Islet precursor cell (in vitro differentiated cells): ENCODE data around the gene RNASEH1.
"Not testable (repeated sequence)": the region's sequence is repeated elsewhere in the genome, so short reads cannot be mapped to it uniquely, and the experiment has no call there.

ENCODE experiments used
- DNase-seq: peaks from one replicate; pipeline ENCODE4 v3.0.0-alpha.2; 2018

Gene RNASEH1

DNA sequence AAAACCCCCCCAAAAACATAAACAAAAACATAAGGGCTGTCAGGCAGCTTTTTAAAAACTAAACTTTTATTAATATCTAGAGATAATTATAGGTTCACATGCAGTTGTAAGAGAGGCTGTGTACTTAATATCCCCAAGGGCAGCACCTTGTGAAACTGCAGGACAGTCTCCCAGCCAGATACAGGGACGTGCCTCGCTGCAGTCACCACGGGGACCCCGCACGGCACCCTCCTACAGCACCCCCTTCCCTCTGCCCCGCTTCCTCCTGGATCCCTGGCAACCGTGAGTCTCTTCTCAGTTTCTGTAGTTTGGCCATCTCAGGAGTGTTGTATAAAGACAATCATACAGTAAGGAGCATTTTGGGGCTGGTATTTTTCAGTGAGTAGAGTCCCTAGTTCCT, 30.0 kb upstream of the RNASEH1 start:
- no peak for DNase-seq

DNA sequence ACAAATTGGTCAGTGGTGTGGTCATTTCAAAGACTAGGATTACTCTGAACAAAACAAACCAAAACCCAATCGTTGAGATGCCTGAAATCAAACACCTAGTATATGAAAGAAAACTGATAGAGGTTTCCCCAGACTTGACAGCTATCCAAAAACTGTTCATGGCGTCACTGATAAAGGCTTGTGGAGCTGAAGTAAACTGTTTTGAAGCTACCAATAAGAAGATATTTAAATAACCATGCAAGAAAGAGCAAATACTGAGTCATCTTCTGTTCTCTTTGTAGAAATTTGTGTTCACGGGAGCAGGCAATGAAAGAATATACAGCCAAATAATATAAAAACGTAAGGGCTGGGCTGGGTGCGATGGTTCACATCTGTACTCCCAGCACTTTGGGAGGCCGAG, 29.3 kb upstream of the RNASEH1 start:
- no peak for DNase-seq

DNA sequence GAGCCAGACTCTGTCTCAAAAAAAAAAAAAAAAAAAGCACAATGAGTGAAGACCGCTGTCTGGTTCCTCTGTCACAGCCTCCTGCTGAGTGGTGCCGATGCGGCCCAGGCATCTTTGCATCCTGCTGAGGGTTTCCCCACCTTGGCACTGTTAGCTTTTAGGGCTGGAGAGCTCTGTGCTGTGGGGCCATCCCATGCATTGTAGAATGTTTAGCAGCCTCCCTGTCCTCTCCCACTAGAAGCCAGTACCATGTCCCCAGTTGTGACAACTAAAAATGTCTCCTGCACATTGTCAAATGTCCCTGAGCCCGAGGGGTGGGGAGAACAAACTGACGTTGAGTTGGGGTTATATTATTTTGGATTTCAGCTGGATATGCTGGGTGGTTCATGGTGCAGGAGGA, 28.9 kb upstream of the RNASEH1 start:
- DNase-seq, result no peak

DNA sequence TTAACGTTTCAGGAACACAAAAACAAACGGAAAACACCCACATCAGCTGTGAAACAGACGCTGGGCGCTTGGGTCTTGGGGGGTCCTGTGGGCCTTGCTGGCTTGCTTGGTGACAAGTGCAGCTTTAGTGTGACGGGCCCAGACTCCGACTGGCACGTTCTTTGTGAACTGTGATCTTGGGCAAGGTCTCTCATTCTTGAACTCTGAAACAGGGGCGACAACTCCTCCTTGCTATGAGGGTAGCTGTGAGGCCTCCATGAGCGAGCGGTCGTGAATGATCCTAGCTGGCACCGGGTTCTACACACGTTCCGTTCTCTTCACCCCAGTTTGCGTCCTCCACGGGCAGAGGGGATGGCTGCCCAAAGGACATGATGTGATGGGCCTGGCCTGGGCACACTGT, 28.1 kb upstream of the RNASEH1 start:
- DNase-seq, result no peak

DNA sequence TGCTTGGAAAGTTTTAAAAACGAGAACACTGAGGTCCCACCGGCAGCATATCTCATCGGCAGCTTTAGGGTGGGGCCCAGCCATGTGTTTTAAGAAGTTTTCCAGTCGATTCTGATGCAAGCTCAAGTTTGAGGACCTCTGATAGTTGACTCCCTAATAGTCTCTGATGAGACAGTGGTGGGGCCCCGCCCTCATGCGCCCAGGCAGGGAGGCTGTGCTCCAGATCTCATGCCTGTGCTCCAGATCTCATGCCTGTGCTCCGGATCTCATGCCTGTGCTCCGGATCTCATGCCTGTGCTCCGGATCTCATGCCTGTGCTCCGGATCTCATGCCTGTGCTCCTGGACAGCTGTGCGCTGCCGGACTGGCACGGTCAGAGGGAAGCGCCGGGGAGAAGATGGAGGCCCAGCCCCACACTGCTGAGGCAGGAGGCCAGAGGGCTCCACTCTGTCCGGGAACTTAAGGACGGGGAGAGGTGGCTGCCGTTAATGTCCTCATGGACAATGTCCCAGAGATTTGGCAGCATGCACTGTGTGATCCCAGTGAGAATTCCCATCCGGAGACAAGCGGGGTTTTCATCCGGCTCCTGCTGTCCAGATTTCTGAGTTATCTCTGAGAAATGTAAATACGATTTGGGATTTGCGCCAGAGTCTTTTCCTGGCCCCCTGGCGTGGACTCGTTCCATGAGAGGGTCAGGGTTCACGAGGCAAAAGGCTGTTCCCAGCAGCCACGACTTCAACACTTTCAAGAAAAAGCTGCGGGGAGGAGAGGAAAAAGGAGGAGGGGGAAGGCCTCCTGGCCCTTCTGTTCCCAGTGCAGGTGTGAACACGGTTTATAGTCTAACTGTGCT, 27.4 kb upstream of the RNASEH1 start:
- DNase-seq, result no peak

DNA sequence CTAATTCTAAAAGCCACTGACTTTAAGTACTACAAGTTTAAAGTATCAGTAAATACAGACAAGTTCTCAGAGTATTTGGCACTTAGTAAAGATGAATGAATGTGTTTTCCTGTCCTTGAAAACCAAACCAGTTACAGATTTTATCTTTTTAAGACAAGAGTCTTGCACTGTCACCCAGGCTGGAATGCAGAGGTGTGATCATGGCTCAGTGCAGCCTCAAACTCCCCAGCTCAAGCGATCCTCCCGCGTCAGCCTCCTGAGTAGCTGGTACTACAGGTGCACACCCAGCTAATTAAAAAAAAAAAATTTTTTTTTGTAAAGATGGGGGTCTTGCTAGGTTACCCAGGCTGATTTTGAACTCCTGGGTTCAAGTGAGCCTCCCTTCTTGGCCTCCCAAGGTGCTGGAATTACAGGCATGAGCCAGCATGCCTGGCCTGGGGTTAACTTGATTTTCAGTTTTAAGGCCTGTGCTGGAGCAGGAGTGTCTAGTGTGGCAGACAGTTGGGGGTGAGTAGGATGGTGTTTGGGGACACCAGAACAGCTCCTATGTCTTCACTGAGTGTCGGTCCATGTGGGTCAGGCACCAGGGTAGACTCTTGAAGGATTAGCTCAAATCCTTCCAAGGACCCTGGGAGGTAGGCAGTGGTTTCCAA, 26.6 kb upstream of the RNASEH1 start:
- no peak for DNase-seq

DNA sequence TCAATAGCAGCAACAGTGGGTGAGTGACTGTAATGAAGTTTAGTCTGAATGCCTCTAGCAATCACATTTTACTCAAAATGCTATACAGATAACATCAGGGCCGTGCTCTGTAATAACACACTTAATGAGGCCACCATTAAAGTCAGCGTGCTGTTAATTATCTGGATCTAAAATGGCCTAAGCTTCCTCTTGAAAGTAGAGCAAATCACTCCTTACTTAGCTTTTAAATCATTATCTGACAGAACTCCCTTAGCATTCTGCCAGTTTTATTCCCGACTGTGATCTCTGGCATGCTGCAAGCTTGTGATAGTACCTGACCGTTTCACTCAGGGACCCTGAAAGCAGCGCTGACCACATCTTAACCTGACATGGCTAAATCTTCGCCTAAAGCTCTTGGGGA, 25.9 kb upstream of the RNASEH1 start:
- no peak for DNase-seq

DNA sequence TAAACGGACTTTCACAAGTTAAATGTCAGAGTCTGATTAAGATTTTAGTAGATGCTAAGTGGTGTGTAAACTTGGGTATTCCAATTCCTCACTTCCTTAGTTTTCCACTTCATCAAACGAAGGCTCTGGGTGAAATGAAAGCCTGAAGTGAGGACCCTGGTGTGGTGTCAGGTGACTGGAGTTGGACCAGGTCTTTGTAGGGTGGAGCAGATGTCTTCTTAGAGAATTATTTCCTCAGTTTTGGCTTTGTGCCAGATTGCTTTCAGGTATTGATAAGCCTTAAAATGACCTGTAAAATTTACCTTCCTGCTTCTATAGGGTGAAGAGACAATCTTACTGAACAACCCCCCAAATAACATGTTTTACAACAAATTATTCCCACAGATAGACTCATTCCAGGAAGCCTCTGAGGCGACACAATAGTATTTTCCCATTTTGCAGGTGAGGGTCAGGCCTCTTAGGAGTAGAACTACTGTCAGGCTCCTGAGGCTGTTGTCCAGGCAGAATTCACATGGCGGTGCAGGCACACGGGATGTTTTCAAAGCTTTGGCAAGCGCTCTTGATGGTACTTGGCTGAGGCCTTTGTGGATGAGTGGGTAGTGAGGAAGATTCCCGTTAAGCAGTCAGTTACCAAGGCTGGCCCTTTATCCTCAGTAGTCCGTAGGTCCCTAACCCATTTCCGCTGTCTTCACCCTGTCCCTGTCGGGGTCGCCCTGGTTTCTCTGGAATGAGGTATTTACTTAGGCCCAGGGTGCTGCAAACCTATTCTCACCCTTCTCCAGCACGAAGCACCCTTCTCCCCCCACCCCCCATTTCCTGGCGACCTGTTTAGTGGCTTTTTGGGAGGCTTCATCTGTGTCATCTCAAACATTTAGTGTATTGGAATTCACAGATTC, 23.5 kb upstream of the RNASEH1 start:
- DNase-seq, result no peak

DNA sequence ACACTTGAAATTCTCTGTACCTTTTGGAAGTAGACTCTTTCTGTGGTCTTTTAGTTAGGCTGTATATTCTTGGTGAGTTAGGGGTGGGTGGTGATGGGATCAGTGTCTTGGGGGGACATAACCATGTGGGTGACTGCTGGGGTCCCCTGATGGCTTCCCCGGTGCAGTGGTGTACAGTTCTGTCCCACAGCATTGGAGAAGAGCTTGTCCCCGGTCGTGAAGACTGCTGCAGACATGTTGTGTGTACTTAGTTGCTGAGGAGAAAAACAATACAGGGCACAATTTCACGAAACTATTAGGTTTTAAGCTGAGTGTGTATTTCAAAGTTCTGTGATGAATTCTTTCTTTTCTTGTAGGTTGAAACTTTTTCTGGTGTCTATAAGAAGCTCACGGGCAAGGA, 22.3 kb upstream of the RNASEH1 start:
- no peak for DNase-seq

DNA sequence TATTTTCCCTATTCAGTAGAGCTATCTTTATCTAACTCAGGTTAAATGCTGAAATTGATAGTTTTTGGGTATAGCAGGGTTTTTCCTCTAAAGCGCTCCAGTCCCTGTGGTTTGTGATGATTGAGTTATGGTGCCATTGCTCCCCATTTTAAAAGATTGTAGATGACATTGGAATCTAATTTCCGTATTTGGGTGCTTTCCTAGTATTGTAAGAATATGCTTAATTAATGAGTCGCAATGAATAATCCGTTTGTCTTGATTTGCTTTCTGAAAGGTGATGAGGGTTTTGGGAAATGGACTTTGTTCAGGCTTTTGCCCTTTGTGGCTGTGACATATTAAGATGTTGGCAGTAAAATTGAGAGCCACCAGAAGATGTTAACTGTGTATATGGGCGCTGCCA, 20.9 kb upstream of the RNASEH1 start:
- DNase-seq, result no peak

DNA sequence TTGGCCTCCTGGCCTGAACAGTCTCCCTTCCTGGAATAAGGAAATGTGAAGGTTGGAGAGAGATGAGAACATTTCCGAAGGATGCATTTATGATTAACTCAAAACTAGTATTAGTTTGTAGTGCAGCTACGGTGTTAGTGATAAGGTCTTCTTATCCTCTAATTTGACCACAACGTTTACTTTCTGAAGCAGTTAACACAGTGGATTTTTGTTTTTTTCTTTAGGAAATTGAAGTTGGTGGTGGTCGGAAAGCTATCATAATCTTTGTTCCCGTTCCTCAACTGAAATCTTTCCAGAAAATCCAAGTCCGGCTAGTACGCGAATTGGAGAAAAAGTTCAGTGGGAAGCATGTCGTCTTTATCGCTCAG, 18.1 kb upstream of the RNASEH1 start:
- not testable (repeated sequence) for DNase-seq

DNA sequence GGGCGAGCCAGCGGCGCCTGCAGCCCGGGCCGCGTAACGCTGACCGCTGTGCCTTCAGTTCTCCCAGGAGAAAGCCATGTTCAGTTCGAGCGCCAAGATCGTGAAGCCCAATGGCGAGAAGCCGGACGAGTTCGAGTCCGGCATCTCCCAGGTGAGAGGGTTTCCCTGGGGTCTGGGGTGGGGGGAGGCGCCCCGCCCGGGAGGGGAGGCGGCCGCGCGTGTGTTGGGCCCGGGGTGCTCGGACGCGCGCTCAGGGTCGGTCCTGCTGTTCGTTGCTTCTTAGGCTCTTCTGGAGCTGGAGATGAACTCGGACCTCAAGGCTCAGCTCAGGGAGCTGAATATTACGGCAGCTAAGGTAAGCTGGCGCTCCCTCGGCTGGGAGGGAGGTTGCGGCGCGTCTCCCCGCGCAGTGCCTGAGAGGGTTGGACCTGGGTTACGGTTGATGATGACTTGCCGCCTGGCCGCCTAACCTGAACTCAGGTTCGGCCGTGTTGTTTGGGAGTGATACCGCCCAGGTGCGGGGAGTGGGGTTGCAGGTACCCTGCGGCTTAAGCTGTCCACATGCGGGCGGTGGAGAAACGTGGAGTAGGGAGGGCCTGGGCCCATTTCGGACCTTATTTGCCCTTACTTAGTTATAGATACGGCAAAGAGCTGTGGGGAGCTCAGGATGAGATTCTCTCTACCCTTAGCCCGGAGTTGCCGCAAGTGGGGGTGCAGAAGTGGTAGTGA, 17.6 kb upstream of the RNASEH1 start:
- DNase-seq, result no peak

DNA sequence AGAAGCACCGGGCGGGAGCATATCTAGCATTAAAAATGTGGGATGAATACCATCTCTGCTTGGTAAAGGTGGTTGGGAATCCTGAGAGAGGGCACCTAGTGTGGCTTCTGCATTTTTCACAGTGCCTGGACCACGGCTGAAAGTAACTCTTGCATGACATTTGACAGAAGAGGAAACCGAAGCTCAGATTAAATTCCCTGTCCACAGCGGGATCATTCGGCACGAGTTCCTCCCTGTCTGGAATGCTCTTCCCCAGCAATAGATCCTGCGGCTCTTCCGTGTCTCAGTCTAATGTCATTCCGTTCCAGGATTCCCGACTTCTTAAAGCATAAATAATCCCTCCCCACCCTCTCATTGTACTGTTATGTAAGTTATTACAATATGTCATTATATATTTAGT, 16.0 kb upstream of the RNASEH1 start:
- DNase-seq, result no peak

DNA sequence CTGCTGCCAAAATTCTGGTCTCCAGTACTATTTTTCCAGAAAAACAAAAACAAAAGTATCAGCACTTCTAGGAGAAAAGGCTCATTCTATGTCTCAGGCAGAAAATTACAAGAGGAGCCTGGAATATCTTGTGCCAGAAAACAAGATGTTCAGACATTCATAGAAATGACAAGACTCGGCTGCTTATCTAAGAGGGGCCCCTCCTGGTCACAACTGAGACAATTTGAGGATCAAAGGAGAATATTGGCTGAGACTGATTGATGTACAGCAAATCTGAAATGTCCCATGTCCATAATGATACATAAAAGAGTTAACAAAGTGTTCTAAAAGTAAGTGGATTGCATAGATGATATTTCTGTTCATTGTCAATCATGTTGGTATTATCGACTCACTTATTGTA, 14.5 kb upstream of the RNASEH1 start:
- DNase-seq, result no peak

DNA sequence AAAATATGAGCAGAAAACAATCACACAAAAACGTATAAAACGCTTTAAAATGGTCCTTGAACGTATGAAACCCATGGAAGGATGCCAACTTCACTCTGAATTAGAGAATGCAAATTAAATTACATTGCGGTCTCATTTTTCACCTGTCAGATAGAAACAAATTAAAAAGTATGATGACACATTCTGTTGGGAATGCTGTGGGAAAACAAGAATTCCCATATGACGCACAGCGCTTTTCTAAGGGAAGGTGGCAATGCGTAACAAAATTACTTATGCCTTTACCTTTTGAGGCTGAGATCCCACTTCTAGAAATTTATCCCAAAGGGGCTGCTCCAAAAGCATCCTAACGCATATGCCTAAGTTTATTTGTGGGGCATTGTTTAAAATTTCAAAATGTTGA, 13.2 kb upstream of the RNASEH1 start:
- no peak for DNase-seq

DNA sequence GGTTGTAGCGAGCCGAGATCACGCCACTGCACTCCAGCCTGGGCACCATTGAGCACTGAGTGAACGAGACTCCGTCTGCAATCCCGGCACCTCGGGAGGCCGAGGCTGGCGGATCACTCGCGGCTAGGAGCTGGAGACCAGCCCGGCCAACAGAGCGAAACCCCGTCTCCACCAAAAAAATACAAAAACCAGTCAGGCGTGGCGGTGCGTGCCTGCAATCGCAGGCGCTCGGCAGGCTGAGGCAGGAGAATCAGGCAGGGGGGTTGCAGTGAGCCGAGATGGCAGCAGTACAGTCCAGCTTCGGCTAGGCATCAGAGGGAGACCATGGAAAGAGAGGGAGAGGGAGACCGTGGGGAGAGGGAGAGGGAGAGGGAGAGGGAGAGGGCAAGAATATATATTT, 11.5 kb upstream of the RNASEH1 start:
- not testable (repeated sequence) for DNase-seq

DNA sequence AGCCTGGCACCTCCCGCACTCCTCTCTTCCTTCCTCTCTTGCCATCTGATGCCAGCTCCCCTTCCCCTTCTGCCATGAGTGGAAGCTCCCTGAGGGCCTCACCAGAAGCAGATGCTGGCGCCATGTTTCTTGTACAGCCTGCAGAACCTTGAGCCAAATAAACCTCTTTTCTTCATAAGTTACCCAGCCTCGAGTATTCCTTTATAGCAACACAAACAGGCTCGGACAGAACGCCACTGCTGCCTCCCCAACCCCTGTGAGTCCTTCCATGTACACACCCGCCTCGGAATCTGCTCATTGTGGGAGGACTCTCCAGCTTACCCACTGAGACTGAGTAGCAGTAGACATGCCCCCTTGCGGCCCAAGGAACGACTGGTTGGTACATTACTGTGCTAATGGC, 8.7 kb upstream of the RNASEH1 start:
- DNase-seq, result no peak

DNA sequence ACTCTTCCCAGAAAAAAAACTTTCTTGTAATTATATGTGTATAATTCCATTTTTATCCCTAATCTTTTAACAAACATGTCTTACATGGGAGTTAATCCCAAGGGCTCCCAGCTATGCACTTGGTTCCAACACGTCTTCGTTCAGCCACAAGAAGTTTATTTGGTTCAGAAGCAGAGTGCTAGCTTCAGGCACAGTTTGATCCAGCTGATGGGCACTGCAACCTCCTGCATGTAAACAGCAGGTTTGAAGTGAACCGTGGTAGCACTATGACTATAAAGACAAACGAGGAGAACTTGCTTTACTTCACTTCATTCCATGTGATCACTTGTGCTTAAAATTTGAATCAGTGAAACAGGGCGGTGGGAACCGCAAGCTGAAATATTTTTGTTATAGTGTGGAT, 7.0 kb upstream of the RNASEH1 start:
- DNase-seq, result no peak

DNA sequence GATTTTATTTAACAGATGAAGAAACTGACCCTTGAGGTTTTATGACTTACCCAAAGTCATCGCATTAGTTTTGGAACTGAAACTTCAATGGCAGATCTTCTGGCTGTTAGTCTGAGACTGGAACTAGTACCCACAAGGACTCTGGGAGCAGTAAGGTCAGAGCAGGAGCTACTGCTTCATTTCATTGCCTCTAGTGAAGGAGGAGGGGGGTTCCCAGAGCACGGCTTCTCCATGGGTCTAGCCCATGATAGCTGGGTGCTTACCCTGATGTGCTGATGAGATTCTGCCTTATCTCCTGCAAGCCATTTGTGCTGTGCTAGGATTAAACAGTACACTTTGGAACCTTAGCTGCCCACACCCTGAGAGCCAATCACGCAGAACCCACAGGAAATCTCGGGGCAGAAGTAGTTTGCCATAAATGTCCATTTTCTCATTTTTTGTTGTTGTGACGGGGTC, 5.4 kb upstream of the RNASEH1 start:
- DNase-seq, result no peak

DNA sequence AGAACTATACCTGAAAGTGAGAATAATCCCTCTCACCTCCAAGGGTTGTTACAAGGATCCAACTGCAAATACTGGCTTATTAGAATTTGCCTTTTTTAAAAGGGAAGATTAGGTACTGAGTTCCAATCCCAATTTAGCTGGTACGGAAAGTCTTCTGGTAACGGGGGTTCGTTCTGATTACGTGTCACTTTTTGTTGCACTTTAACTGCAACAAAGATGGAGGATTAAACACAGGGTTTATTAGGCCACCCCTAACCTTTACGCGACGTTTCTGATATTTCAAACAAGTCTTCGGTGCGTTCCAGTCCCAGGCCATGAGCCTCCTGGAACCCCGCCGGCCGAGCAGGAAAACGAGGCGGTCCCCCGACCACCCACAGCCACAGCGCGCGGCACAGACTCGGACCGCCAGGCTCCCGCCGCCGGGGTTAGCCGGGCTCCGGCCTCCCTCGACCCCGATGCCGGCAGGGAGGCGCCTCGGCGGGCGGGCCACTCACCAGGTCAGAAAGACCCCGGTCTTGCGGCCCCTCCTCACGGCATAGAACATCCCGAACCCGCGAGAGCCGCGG, 411 bp downstream of the RNASEH1 start:
- DNase-seq, result no peak

DNA sequence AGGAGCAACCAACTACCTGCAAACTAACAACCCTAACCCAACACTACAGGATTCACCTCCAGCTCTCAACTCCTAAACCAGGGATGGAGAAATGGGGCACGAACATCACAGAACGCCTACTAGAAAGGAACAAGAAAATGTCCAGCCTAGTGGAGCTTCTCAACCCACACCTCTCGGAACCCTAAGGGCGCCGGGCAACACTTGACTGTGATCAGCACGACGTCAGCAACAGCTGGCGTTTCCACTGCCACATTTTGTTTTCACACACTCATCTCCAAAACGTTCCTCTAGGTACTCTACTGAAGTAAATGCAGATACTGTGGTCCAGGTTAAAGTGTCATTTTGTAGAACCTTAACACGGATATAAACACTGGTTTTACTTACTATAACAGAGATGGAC, 4.2 kb downstream of the RNASEH1 start:
- no peak for DNase-seq

DNA sequence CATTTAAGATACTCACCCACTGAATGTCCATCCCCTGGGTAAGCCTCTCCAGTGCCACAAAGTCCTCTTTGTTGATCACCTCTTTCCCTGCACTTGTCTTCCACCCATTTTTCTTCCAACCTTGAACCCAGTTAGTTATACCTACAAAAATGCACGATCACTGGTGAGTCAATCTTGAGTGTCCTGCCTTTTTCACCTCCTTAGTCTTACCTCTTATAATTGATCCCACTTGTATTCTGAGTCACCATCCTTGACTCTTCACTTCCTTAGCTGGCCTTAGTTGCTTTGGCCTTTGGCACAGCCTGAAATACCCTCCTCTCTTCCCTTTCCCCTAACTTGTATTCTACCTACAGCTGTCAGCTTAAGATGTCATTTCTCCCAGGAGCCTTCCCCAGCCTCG, 10.2 kb downstream of the RNASEH1 start:
- no peak for DNase-seq
